ENCODE measurements around the gene EXOSC10.
"Not testable (repeated sequence)": the region's sequence is repeated elsewhere in the genome, so short reads cannot be mapped to it uniquely, and the experiment has no call there.

EXOSC10 gene

DNA sequence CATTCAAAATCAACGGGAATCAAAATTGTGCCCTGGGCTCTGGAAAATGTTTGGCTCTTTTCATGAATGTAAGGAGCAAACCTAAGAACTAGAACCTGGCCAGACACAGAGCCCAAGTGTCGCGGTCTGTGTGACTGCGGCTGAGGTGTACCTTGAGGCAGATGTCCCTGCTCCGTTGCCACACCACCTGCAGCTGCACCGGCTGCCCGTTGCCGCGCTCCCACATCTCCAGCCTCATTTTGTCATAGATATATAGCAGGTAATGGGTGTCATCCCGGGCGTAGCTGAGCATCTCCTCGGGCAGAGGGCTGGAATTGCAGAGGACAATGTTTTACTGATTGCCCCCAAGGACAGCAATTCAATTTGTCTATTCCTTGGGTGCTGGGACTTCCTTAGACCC lies 18.7 kb downstream of the EXOSC10 start:
- Mint-ChIP-seq H3K27ac (no peak overlapping the region), H3K27me3 (ENCODE audit: low read depth) (no peaks in the 10 kb centered on the region), H3K36me3 (ENCODE audit: low read depth) (peaks cover 68% of the 10 kb centered on the region), H3K4me1 (no peaks in the 10 kb centered on the region), H3K9me3 (no peaks in the 10 kb centered on the region), H3K4me3 (no peak overlapping the region)
- TF ChIP-seq, protein P1, sequence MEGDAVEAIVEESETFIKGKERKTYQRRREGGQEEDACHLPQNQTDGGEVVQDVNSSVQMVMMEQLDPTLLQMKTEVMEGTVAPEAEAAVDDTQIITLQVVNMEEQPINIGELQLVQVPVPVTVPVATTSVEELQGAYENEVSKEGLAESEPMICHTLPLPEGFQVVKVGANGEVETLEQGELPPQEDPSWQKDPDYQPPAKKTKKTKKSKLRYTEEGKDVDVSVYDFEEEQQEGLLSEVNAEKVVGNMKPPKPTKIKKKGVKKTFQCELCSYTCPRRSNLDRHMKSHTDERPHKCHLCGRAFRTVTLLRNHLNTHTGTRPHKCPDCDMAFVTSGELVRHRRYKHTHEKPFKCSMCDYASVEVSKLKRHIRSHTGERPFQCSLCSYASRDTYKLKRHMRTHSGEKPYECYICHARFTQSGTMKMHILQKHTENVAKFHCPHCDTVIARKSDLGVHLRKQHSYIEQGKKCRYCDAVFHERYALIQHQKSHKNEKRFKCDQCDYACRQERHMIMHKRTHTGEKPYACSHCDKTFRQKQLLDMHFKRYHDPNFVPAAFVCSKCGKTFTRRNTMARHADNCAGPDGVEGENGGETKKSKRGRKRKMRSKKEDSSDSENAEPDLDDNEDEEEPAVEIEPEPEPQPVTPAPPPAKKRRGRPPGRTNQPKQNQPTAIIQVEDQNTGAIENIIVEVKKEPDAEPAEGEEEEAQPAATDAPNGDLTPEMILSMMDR (IDR thresholded peaks at IDR 0.05; ENCODE audit: unreplicated experiment in 3 of 3) = no peak

DNA sequence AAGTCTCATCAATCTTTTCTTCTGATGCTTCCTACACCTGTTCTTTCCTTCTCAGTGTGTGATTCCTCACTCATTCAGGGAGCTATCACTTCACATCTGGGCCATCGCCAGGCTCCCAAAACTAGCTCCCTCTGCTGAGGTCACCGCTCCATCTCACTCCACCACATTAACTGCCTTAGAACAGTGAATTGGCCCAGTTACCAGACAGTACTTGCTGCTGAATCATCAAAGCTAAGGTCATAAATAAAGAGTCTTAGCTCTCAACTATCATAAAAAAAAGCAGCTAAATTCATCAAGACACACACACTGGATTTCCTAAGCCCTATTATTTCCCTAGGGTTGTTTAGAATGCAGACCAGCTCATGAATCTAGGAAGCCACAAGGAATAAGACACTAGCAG lies 21.0 kb downstream of the EXOSC10 start:
- no peaks in the 10 kb centered on the region for H3K4me1 Mint-ChIP-seq
- H3K27me3 Mint-ChIP-seq (ENCODE audit: low read depth) = no peaks in the 10 kb centered on the region
- no peak overlapping the region for H3K27ac Mint-ChIP-seq
- no peaks in the 10 kb centered on the region for H3K9me3 Mint-ChIP-seq
- no peak overlapping the region for H3K4me3 Mint-ChIP-seq
- H3K36me3 Mint-ChIP-seq (ENCODE audit: low read depth) = peaks cover 63% of the 10 kb centered on the region
- TF ChIP-seq, protein P1 (IDR thresholded peaks at IDR 0.05; ENCODE audit: unreplicated experiment in 3 of 3) = no peak

DNA sequence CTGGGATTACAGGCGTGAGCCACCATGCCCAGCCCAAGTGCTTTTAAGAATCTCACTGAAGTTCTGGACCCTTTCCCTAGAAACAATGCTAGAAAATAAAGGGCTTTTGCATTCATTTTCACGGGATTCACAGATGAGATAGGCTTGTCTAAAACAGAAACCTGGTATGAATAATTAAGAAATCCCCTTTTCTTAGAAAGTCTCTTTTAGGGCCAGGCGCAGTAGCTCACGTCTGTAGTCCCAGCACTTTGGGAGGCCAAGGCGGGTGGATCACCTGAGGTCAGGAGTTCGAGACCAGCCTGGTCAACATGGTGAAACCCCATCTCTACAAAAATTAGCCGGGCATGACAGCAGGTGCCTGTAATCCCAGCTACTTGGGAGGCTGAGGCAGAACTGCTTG lies 26.3 kb downstream of the EXOSC10 start:
- H3K4me1 Mint-ChIP-seq; H3K4me3 Mint-ChIP-seq; H3K9me3 Mint-ChIP-seq; H3K27ac Mint-ChIP-seq; H3K27me3 Mint-ChIP-seq (ENCODE audit: low read depth): not testable (repeated sequence)
- H3K36me3 Mint-ChIP-seq (ENCODE audit: low read depth) = peaks cover 72% of the 10 kb centered on the region

DNA sequence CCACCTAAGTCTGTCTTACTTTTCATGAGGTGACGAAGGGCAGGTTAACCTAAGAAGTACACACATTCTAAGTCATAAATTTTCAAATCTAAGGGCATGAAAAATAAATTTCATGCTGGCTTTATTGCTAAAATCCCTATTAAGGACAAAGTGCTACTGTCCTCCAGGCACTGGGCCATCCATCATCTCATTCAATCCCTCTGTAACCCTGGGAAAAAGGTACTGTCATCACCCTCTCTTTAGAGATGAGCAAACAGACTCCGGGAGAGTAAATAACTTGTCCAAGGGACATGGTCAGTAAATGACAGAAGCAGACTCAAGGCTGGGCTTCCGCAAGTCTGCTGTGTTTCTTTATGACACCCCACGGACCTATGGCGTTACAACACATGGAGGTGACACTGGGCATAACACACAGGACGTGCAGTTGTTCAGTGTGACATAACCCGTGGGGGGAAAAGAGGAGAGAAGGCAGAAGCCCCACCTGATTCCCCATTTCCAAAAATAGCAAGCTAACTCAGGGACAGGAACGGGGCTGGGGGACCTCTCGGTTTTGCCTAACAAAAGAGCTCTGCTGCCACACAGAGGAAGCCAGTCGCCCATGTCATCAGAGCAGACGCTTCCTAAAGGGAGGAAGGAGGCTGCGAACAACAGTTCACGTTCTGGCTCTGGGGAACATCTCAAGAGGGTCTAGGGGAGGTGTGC lies 27.3 kb downstream of the EXOSC10 start:
- no peaks in the 10 kb centered on the region for H3K27me3 Mint-ChIP-seq (ENCODE audit: low read depth)
- no peak overlapping the region for H3K4me3 Mint-ChIP-seq
- TF ChIP-seq, protein P1 (IDR thresholded peaks at IDR 0.05; ENCODE audit: unreplicated experiment in 3 of 3) = no peak
- H3K9me3 Mint-ChIP-seq = no peaks in the 10 kb centered on the region
- peaks cover 75% of the 10 kb centered on the region for H3K36me3 Mint-ChIP-seq (ENCODE audit: low read depth)
- no peaks in the 10 kb centered on the region for H3K4me1 Mint-ChIP-seq
- H3K27ac Mint-ChIP-seq = no peak overlapping the region

DNA sequence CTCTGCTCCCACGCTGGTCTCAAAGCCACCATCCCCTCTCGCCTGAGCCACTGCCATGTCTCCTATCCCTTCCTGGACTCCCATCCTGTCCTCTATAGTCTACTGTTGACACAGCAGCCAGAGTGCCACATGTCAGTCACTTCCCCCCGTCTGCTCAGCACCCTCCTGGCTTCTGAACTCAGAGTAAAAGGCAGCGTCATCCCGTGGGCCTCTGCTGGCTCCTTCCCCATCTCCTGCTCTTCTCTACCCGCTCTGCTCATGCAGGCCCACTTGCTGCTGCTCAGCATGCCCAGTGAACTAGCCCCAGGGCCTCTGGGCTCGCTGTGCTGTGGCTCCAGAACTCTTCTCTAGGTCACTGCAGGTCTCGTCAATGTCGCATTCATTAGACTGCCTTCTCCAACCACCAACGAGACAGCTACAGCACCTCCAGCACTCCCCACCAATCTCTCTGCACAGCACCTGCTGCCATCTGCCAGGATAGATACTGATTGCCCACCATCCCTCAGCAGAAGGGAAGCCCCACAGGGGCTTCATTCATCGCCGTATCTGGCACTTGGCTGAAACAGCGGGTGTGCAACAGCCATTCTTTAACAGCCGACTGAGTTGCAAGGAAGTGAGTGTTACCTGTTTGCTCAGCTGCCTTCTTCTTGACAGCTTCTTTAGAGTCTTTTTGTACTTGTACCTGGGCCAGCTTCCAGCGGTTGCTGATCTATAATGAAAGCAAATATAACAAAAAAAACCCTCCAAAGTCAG lies 28.0 kb downstream of the EXOSC10 start:
- no peaks in the 10 kb centered on the region for H3K27me3 Mint-ChIP-seq (ENCODE audit: low read depth)
- no peak overlapping the region for H3K4me3 Mint-ChIP-seq
- no peaks in the 10 kb centered on the region for H3K4me1 Mint-ChIP-seq
- H3K9me3 Mint-ChIP-seq = no peaks in the 10 kb centered on the region
- peaks cover 73% of the 10 kb centered on the region for H3K36me3 Mint-ChIP-seq (ENCODE audit: low read depth)
- no peak overlapping the region for H3K27ac Mint-ChIP-seq
- TF ChIP-seq, protein P1 (IDR thresholded peaks at IDR 0.05; ENCODE audit: unreplicated experiment in 3 of 3) = no peak

DNA sequence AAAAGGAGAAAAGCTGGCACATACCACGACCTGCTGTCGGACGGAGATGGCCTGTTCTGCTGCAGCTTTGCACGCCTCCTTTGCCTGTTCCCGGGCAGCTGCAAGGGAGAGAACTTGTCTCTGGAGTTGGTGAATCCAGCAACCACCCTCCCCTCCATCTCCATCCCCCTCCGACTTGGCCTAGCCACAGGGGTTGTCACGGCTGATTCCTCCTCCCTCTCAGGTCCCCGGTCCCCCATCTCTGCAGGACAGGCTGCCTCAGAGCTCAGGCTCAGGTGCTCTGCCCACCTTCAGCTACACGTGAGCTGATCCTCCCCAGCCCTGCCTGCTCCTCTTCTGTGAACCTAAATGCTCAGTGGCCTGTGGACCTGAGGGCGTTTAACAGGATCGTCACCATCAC lies 28.8 kb downstream of the EXOSC10 start:
- Mint-ChIP-seq H3K27me3 (ENCODE audit: low read depth) (no peaks in the 10 kb centered on the region), H3K9me3 (no peaks in the 10 kb centered on the region), H3K4me1 (no peaks in the 10 kb centered on the region), H3K4me3 (no peak overlapping the region), H3K36me3 (ENCODE audit: low read depth) (peaks cover 73% of the 10 kb centered on the region), H3K27ac (no peak overlapping the region)
- TF ChIP-seq, protein P1 (IDR thresholded peaks at IDR 0.05; ENCODE audit: unreplicated experiment in 3 of 3) = no peak

Data from nephron (organoid).